ENCODE data around the gene SLK. TPM values are rescaled to one million over a fixed set of nuclear protein-coding genes. Genes with fewer than 3 reads are reported as not detected.

Gene SLK
- total and polyA plus RNA-seq, 2 of the 13 experiments (the other 11 are each of a cell fraction or from before 2014, with no cell fraction given), result 3.4 to 22.8 TPM

DNA sequence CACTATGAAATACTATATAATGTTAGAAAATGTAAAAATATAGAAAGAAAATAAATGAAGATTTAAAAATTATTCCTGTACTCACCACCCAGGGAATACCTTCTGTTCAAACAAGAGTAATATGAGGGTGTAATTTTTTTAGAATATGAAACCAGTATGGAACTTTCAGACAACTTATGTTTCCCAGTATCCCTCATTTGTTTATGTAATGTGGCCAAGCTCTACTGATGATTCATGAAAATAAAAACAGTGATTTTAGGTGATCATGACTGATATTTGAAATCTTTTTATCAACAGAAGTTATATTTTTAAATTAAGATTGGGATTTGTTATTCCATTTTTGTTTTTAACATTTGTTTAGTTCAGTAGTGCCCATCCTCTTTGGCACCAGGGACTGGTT lies 18.8 kb downstream of the SLK start (continued):
- TF ChIP-seq, protein P1, sequence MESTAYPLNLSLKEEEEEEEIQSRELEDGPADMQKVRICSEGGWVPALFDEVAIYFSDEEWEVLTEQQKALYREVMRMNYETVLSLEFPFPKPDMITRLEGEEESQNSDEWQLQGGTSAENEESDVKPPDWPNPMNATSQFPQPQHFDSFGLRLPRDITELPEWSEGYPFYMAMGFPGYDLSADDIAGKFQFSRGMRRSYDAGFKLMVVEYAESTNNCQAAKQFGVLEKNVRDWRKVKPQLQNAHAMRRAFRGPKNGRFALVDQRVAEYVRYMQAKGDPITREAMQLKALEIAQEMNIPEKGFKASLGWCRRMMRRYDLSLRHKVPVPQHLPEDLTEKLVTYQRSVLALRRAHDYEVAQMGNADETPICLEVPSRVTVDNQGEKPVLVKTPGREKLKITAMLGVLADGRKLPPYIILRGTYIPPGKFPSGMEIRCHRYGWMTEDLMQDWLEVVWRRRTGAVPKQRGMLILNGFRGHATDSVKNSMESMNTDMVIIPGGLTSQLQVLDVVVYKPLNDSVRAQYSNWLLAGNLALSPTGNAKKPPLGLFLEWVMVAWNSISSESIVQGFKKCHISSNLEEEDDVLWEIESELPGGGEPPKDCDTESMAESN (CRISPR knock-in tag; conservative IDR thresholded peaks at IDR 0.05), result no peak
- TF ChIP-seq, protein P2, sequence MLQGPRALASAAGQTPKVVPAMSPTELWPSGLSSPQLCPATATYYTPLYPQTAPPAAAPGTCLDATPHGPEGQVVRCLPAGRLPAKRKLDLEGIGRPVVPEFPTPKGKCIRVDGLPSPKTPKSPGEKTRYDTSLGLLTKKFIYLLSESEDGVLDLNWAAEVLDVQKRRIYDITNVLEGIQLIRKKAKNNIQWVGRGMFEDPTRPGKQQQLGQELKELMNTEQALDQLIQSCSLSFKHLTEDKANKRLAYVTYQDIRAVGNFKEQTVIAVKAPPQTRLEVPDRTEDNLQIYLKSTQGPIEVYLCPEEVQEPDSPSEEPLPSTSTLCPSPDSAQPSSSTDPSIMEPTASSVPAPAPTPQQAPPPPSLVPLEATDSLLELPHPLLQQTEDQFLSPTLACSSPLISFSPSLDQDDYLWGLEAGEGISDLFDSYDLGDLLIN (CRISPR knock-in tag; IDR thresholded peaks at IDR 0.05; ENCODE audit: borderline replicate concordance), result no peak
- TF ChIP-seq, protein P3, sequence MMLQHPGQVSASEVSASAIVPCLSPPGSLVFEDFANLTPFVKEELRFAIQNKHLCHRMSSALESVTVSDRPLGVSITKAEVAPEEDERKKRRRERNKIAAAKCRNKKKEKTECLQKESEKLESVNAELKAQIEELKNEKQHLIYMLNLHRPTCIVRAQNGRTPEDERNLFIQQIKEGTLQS (CRISPR knock-in tag; IDR thresholded peaks at IDR 0.05), result no peak
- TF ChIP-seq, protein P4, sequence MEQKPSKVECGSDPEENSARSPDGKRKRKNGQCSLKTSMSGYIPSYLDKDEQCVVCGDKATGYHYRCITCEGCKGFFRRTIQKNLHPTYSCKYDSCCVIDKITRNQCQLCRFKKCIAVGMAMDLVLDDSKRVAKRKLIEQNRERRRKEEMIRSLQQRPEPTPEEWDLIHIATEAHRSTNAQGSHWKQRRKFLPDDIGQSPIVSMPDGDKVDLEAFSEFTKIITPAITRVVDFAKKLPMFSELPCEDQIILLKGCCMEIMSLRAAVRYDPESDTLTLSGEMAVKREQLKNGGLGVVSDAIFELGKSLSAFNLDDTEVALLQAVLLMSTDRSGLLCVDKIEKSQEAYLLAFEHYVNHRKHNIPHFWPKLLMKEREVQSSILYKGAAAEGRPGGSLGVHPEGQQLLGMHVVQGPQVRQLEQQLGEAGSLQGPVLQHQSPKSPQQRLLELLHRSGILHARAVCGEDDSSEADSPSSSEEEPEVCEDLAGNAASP (CRISPR knock-in tag; IDR thresholded peaks at IDR 0.05; ENCODE audit: borderline replicate concordance), result no peak
- TF ChIP-seq GTF3A (CRISPR knock-in tag; conservative IDR thresholded peaks at IDR 0.05), result no peak

DNA sequence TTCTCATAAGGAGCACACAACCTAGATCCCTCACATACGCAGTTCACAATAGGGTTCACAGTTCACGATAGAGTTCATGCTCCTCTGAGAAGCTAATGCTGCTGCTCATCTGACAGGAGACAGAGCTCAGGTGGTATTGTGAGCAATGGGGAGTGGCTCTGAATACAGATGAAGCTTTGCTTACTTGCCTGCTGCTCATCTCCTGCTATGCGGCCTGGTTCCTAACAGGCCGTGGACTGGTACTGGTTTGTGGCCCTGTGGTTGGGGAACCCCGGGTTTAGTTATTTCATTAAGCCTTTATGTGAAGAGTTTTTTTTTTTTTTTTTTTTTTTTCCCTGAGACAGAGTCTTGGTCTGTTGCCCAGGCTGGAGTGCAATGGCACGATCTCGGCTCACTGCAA lies 19.4 kb downstream of the SLK start:
- H3K36me3 ChIP-seq (replicated peaks in 1 of 2; ENCODE audit: control insufficient read depth in 1 of 2, insufficient read depth in 2 of 2, low read length in 2 of 2), result peaks cover 0 to 4% of the 10 kb centered on the region in 2 experiments; a peak in 1 of 5 replicates
- no peak for FAIRE-seq
- ChIA-PET POLR2A (no interaction called here), CTCF (ENCODE audit: low intra/inter-chr PET ratio, low total read pairs) (no interaction called here)
- in situ Hi-C loops (cut with HindIII; ENCODE audit: extremely low pct_ligation_motif_present, low pct_unique_long_range_greater_than_20kb), result no loop called here
- H3K27ac ChIP-seq (ENCODE audit: extremely low read length, insufficient read depth, low read length), result no peak overlapping the region
- no peaks in the 10 kb centered on the region for H3K9me3 ChIP-seq (ENCODE audit: low read length)
- H3K4me2 ChIP-seq (ENCODE audit: low read depth, low read length), result no peak overlapping the region
- BruUV-seq (replicated peaks), result no TSS peak
- TF ChIP-seq FIP1L1 (IDR thresholded peaks at IDR 0.05; ENCODE audit: borderline replicate concordance, insufficient read depth, low read depth, low read length), result no peak
- H3K9ac ChIP-seq (ENCODE audit: insufficient read depth, low read depth, low read length), result no peak overlapping the region
- peaks cover 25% of the 10 kb centered on the region for H3K79me2 ChIP-seq (ENCODE audit: insufficient read depth, low read length)
- no peak for ATAC-seq
- H3K4me1 ChIP-seq (ENCODE audit: insufficient read depth, low read length), result peaks cover 13% of the 10 kb centered on the region
- WGBS (ENCODE audit: low lambda C conversion rate), result 93% methylated on average over 7 of the region's 7 CpGs
- no peak overlapping the region for H3K4me3 ChIP-seq (replicated peaks in 1 of 3; ENCODE audit: insufficient read depth in 1 of 3, low read depth in 2 of 3, low read length in 3 of 3)
- intact Hi-C loops (cut with micrococcal nuclease; ENCODE audit: unreplicated experiment), result no loop called here
- H2AFZ ChIP-seq (ENCODE audit: low read length), result no peak overlapping the region
- no peak for DNase-seq (ENCODE audit: low spot score)
- peaks cover 10% of the 10 kb centered on the region; the same call in 1 of the 2 replicates for H4K20me1 ChIP-seq (ENCODE audit: insufficient read depth, low read length)
- H3K27me3 ChIP-seq (ENCODE audit: control insufficient read depth in 1 of 2, insufficient read depth in 2 of 2, low read length in 2 of 2), result no peaks in the 10 kb centered on the region

All from HepG2 (cell line).